Activated T-cell treated with anti-CD3 and anti-CD28 coated beads, Interleukin-2, amount 50 U/mL, for 1 hour (primary cell): ENCODE data around the gene KDELR3.

Source experiments
- DNase-seq: peaks from one replicate; pipeline ENCODE4 v3.0.0-alpha.2; 2020

Gene KDELR3

DNA sequence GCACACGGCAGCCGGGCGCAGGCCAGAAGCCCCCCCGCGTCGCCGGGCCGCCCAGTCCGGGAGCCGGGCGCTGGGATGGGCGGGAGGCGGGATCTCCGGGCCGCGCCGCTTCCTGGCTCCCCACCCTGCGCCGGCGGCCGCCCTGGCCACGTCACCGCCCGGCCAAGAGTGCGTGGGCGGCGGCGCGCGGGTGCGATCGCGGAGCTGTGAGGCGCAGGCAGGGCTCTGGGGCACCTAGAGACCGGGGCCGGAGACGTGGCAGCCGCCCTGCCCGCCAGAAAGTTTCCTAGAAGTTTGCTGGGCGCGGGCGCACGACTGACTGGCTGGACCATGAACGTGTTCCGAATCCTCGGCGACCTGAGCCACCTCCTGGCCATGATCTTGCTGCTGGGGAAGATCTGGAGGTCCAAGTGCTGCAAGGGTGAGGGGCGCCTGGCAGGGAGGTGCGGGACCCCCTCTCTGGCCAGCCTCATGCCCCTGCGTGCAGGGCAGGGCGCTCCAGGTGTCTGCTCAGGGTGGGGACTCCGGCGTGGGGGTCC is at the start of gene KDELR3:
Gene KDELR3, plus strand, starts transcription at position 193 of the 539 bp plus-strand sequence. Its CDS starts 138 bp downstream, at position 331.
- peak; percentile 49 for DNase-seq

DNA sequence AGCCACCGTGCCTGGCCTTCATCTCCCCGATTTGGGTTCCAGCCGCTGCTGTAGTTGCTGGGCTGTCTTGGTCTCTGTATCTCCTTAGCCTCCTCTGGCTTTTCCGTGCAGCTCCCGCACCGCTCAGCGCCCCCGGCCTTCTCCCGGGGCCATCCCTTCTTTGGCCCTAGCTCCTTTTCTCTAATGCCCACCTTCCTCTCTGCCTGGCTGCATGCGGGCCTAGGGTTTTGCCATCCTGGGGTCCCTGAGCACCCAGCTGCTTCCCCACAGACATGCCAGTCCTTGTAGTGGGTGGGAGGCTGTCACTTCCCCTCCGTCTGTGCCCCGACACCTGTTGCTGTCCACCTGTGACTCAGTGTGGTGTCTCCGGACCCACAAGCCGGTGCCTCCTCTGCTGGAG is 49.3 kb upstream of the KDELR3 start:
- DNase-seq, result no peak

DNA sequence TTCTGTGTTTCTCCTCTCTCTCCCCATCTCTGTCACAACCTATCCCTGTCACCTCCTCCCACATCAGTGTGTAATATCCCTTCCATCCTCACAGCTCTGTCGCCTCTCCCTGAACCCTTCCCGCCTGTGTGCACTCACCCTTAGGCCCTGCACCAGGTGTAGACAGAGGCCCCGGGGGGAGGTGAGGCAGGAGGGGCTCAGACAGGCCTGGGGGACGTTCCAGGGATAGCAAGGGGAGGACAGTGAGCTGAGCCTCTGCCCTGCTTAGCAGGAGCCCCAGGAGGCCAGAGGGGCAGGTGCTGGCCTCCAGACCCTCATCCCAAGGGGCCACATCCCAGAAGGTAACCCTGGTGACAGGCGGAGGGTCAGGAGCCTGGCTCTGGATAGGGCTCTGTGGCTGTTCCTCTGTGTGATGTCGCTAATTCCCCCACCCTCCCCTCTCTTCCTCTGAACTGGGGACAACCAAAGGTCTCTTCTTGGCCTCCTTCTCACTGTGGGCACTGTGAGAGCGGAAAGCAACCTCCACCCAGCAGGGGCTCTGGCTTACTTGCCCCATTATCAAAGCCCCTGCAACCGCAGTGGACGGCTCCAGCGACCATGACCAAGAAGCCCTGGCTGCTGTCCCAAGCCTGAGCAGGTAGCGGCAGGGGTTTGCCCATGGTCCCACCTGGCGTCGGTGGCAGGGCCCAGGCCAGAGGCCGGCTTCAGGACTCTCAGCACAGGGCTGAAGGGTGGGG is 48.6 kb upstream of the KDELR3 start:
- no peak for DNase-seq

DNA sequence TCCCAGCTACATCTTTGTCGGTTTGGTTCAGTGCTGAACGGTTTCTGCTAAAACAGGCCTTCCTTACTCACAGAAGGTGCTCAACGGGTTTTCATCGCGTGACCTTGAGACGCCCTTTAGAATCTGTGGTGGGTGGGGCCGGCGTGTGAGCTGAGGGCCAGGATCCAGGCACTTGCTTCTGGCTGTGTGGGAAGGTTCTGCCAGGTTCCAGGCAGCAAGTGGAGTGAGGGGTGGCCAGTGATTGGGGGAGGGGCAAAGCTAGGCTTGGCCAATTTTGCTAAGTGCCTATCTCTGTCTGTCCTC is 48.1 kb upstream of the KDELR3 start:
- DNase-seq, result no peak

DNA sequence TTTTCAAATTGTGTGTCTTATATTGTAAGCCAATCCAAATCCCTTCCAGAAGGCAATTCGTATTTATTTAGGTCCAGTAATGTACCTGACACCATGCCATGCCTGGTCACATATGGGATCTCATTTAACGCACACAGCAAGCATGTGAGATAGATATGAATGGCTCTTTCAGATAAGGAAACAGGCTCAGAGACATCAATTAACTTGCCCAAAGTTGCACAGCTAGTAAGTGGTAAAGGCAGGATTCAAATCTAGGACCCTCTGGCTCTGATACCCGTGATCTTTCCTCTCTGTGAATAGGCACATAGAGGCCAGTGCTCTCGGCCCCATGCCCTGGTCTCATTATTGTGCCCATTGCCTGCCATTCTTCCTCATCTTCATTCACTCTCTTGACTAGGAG is 47.2 kb upstream of the KDELR3 start:
- no peak for DNase-seq

DNA sequence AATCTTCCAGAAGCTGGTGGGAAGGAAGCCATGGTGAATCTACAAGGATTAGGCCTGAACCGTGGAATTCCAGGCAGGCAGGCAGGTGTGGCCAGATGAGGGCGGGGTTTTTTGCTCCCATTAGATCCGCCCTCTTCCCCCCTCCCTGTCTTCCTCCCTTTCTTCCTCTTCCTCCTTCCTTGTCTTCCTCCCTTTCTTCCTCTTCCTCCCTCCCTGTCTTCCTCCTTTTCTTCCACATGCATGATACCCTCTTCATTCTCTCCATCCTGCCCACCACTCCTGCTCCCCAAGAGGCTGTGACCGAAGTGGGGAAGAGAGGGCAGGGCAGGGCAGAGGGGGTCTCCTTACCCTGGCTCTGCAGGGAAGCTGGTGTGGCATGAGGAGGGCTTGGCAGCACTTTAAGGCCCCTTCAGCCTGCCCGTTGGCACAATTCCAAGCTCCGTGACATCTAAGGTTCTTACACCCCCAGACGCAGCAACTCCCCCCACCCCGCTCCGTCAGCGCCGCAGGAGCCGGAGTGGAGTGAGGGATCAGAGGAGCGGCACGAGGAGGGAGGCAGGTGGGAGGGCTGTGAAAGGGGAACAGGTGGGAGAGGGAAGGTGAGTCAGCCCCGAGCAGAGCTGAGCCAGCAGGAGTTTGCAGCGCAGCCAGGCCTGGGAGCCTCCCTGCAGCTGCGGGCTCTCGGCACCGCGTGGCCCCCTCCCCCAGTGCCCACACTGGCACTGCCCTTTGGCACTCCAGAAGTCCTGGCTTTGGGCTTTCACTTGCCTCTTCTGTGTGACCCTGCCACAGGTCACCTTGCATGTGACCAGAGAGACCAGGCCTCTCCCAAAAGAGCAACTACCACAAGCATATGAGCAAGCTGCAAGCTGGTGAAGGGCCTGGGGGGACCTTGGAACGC is 45.0 kb upstream of the KDELR3 start:
- DNase-seq, result no peak

DNA sequence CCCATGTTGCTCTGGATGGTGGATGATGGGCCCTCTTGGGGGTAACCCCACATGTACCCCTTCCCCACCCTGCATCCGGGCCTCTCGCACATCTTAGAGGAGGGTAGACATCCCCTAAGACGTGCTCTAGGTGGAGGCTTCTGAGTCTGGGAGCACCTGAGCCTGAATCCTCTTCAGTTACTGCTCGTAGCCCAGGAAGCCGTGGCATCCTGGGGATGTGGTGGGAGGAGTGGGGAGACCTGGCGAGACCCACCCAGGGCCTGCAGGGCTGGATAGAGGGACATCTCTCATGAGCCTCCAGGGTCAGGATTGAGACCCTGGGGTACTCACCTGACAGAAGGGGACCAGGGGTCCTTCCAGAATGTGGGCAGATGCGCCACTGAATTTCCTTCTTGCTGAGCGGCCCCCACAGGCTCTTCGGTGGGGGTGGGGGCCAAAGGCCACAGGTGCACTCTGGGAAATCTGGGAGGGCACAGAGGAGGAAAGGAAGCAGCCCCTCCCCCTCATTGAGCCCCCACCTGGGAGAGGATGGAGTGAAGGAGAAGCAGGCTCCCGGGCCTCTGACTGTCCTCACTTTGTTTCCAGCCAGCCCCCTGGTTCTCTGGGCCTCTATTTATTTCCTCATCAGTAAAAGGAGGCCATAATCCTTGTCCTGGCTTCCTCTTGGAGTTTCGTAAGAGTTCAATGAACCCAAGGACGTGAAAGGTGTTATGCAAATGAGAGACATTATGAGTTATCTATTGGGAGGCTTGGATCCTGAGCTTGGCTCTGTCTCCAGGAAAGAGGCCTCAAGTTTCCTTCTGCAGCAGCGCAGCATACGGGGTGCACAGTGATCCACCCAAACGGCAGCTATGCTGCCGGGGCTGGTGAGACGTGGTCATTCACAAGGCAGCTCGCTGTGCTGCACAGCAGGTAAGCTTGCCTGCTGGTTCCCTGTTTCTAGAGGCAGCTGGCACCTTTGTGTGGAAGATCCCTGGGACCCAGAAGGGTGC is 44.1 kb upstream of the KDELR3 start:
- DNase-seq, result no peak

DNA sequence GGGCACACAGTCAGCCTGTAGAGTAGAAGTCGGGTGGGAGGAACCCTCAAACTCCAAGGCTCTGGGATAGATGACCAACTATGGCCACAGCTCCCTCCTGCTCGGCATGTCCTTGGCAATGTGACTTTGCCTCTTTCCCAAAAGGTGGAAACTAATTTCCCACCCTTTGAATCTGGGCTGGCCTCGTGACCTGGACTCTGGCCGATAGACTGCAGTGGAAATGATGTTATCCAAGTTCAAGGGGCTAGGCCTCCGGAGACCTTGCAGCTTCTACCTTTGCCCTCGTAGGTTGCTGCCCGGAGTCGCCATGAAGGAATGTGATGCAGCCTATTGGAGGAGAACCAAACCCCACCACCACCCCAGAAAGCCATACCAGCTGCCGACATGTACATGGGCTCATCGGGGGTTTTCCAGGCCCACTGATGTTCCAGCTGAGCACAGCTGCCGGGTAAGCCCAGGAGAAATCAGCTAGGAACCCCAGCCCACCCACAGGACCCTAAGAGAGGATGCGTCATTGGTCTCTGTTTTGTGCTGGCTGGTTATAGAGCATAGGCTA is 43.3 kb upstream of the KDELR3 start:
- no peak for DNase-seq

DNA sequence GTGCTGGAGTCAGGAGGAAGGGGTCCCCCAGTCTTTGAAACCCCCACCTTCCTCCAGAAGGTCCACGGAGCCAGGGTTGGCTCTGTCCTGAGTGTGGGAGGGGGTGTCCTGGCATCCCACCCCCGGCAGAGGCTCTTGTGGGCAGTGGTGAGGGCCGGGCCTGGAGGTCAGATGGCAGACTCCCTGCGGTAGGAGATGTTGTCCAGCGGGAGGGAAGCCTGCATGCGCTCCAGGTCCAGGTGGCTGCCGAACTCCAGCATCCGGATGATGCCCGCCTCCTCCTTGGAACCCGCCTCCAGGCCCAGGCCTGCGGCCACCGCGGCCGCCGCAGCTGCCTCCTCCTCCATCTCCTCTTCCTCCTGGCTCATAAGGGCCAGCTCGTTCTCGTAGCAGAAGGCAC is 41.3 kb upstream of the KDELR3 start:
- DNase-seq, result no peak

DNA sequence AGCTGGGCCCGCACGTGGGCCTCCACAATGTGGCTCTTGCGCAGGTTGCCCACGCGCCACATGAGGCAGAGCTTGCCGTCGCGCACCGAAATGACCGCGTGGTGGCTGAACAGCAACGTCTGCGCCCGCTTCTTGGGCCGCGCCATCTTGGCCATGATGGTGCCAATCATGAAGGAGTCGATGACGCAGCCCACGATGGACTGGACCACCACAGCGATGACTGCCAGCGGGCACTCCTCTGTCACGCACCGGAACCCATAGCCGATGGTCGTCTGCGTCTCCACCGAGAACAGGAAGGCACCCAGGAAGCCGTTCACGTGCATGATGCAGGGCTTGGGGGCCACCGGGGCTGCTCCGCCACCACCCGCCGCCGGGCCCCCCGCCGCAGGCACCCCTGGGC is 40.4 kb upstream of the KDELR3 start:
- no peak for DNase-seq

DNA sequence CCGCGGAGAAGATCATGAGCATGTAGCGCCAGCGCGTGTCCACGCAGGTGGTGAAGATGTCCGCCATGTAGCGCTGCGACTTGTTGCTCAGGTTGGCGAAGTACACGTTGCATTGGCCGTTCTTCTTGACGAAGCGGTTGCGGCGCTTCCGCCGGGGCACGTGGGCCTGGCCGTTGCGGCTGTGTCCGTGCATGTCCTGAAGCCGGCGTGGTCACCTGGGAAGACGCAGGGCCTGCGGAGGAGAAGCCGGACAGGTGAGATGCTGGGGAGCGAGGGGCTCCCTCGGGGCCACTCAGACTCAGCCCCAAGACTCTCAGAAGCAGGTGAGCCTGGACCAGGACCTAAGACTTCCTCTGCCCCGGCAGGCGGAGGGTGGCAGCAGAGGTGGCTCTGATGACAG is 40.0 kb upstream of the KDELR3 start:
- no peak for DNase-seq

DNA sequence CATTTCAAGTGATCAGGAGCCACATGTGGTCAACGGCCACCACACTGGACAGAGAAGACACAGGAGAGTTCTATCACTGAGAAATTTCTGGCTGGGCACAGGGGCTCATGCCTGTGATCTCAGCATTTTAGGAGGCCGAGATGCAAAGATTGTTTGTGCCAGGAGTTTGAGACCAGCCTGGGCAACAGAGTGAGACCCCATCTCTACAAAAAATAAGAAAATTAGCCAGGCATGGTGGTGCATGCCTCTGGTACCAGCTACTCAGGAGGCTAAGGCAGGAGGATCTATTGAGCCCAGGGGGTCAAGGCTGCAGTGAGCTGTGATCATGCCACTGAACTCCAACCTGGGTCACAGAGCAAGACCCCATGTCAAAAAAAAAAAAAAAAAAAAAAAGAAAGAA is 39.2 kb upstream of the KDELR3 start:
- no peak for DNase-seq

DNA sequence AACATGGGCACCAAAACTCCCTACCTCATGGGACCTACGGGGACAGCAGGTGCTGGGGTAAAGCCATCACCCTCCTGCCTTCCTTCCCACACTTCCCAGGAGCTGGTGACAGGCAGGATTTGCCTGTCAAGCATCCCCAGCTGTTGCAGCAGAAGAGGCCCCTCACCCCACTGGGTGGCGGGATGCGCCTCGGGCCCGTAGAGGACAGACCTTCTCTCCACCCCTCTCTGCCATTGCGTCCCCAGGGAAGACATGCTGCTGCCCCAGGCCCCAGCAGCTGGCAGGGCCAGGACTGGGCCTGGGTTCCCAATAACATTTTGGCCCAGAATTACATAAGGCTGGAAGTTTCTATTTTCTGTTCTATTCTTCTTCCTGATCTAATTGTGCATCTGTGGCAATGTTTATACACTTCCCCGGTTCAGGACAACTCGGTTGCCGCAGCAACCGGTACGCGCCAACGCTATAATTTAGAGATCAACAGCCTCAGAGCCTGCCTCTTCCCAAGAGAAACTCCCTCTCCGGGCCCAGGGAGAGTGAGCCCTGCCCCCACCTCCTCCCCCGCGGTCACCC is 38.3 kb upstream of the KDELR3 start:
- DNase-seq, result no peak

DNA sequence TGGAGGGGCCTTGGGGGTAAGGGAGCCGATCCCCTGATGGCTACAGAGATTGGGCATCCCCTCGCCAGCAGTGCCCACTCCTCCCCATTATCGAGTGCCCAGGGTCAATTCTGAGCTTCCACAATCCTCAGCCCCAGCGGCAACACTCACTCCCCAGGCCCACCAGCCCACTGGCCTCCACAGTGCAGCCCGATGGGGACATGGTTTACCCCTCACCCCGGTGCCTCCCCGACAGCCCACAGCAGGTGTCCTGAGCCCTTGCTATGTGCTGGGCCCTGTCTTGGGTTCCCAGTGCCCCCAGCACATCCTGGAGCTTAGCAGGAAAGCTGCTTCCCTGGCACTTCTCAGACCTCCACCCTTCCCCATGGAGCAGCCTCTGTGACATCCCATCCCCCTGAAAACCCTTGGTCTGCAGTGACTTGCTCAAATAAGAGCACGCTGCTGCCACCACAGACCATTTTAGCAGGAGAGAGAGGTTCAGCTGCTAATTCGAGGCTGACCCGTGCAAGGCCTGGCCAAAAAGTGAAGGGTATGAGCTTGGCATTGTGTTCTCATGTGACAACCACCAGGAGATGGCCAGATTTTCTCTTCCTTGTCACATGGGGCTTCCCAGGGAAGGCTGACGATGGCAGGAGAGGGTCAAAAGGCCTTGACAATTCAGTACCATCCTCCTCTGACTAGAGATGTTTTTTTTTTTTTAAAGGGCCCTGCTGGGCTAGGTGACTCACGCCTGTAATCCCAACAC is 36.5 kb upstream of the KDELR3 start:
- no peak for DNase-seq

DNA sequence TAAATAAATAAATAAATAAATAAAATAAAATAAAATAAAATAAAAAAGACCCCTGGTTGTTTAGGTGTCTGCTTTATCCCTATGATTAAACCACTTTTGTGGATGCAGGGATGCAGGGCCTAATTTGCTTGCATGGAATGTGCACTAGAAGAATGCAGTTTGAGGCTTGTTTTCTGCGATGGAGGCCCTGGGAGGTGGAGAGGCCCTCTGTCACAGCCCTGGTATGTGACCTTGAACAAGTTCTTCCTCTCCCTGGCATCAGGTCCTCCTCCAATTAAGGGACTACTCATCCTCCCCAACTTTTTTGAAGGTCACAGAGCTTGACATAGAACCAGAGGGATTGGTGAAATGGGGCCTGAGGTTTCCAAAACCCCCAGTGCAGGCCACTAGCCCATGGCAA is 35.6 kb upstream of the KDELR3 start:
- DNase-seq, result no peak

DNA sequence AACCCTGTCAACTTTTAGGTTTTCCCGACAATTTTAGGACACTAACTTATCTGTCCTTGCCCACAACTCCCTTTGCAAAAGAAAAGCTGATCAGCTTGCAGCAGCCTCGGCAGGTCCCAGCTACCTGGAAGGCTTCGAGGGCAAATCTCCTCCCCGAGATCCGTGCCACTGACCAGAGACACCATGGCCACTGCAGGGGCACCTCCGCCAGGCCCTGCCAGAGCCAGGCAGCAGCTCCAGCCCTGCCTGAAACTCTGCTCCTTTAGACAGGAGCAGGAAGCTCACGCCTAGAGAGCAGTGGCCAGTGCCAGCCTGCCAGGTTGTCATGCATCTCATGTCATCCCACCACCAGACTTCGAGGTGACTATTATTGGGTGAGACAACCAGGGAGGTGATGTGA is 34.0 kb upstream of the KDELR3 start:
- DNase-seq, result no peak

DNA sequence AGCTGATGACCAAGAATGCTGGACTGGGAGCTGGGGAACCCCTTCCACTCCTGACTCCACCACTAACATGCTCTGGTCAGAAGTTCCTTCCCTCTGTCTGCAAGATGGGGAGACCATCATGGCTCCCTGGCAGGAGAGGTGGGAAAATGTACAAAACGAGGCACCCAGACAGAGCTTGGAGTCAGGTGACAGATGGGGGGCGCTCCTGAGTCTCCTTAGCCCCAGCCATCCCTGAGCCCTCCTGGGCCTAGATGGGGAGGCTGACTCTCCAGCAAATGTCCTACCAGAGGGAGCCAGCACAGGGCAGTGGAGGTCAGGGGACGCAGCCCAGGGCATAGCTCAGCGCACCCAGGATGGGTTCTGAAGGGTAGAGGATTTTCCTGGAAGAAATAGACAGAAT is 32.9 kb upstream of the KDELR3 start:
- no peak for DNase-seq

DNA sequence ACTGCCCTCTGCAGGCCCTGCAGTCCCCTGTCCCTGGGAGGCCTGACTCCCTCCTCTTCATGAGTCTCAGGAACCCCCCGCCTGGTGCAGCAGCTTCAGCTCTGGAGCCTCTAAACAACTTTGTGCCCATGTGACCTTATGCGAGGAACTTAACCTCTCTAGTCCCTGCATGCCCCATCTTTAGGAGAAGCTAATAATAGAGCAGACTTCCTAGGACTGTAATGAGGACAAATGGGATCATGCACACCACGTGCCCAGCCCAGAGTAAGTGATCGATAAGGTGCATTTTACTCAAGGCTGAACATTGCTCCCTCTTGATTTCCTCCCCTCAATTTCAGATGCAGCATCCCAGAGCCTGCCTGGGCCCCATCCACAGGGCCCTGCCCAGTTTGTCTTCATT is 31.9 kb upstream of the KDELR3 start:
- no peak for DNase-seq

DNA sequence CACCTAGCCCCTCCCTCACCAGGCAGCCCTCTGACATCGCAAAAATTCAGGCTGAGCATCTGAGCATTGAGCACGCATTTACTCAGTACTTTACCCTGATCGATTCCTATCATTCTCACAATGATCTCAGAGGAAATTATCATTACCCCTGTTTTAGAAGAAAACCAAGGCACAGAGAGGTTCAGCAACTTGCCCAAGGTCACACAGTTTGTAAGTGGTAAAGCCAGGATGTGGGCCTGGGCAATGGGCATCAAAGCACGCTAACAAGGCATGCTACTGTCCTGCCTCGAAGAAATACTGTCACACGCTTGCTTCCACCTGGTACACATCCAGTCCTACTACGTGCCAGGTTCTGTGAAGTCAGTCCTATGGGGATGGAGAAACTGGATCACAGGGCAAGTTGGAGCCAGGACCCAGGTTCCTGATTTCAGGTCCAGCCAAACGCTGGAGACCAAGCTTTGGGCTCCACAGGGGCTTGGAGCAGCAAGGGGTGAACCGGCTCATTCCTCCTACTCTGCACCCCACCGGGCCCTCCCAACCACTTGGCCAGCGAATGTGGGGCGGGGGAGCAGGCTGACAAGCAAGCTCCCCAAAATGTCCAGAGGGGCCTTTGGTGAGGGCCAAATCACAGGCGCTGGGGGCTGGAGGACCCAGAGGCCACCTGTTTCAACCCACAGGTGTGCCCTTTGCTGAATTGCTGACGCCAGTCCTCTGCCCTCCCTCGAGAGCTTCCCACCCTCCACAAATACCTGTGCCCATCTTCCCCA is 31.1 kb upstream of the KDELR3 start:
- DNase-seq, result no peak

DNA sequence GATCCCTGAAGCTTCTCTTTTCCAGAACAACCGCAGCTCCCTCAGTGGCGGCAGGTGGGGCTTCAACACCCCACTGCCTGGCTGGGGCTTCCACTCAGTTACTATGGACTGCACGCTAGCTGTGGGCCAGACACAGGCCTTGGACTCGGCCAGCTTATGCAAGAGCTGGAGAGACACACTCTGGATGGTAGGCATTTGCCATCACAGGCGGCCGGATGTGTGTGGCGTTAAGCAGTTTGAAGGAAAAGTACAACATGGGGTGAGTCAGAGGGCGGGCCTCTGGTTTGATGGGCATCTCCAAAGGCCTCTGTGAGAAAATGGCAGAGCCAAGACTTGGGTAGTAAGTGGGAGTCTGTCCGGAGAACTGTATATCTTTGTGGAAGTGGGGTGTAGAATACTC is 30.5 kb upstream of the KDELR3 start:
- DNase-seq, result no peak
